BE2C (cell line): ENCODE data around the gene CCDC88C.
A peak's percentile ranks its signal among the peaks of the same experiment; 100 is the strongest.

Source experiments
- DNase-seq: peaks from one replicate; pipeline ENCODE4 v3.0.0-alpha.2; 2020
- H3K27me3 ChIP-seq: fragments of 250-450 bp; sonication (Bioruptor Pico); 2 replicates; pipeline ENCODE4 v1.5.1; 2020; ENCODE audit warnings: mild to moderate bottlenecking
- H3K36me3 ChIP-seq: fragments of 250-450 bp; sonication (Bioruptor Pico); 2 replicates; pipeline ENCODE4 v1.5.1; 2020; ENCODE audit warnings: mild to moderate bottlenecking
- H3K4me1 ChIP-seq: fragments of 250-450 bp; sonication (Bioruptor Pico); 2 replicates; pipeline ENCODE4 v1.5.1; 2020
- H3K4me3 ChIP-seq: 2 replicates; pipeline ENCODE4 v1.5.1; 2011; ENCODE audit warnings: low read depth, low read length
- H3K9me3 ChIP-seq: fragments of 250-450 bp; sonication (Bioruptor Pico); 2 replicates; pipeline ENCODE4 v1.5.1; 2020
- TF ChIP-seq, protein P1 (sequence below): IDR thresholded peaks from 2 replicates; pipeline ENCODE4 v1.5.1; 2012; ENCODE audit warnings: mild to moderate bottlenecking, low read depth, low read length

CCDC88C gene

DNA sequence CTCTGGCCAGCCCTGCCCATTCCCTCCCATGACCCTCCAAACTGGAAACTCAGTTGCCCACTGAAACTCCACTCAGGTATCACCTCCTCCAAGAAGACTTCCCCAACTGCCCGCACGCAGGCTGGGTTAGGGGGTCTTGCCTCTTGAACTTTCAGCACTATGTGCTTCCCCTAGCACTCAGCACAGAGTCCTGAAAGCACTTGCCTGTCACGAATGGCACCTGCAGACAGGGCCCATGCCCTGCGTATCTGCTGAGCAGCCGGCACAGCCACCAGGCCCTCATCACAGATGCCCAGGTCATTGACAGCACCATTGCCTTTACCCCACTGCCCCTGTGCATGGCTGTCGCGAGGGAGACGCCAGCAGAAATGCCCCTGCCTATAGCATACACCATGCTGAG is 11.2 kb downstream of the CCDC88C start:
- Histone ChIP-seq H3K4me3 (no peak overlapping the region), H3K4me1 (peaks cover 9% of the 10 kb centered on the region), H3K9me3 (no peaks in the 10 kb centered on the region), H3K27me3 (no peaks in the 10 kb centered on the region), H3K36me3 (no peaks in the 10 kb centered on the region)
- TF ChIP-seq, protein P1, sequence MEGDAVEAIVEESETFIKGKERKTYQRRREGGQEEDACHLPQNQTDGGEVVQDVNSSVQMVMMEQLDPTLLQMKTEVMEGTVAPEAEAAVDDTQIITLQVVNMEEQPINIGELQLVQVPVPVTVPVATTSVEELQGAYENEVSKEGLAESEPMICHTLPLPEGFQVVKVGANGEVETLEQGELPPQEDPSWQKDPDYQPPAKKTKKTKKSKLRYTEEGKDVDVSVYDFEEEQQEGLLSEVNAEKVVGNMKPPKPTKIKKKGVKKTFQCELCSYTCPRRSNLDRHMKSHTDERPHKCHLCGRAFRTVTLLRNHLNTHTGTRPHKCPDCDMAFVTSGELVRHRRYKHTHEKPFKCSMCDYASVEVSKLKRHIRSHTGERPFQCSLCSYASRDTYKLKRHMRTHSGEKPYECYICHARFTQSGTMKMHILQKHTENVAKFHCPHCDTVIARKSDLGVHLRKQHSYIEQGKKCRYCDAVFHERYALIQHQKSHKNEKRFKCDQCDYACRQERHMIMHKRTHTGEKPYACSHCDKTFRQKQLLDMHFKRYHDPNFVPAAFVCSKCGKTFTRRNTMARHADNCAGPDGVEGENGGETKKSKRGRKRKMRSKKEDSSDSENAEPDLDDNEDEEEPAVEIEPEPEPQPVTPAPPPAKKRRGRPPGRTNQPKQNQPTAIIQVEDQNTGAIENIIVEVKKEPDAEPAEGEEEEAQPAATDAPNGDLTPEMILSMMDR = no peak
- DNase-seq = no peak

DNA sequence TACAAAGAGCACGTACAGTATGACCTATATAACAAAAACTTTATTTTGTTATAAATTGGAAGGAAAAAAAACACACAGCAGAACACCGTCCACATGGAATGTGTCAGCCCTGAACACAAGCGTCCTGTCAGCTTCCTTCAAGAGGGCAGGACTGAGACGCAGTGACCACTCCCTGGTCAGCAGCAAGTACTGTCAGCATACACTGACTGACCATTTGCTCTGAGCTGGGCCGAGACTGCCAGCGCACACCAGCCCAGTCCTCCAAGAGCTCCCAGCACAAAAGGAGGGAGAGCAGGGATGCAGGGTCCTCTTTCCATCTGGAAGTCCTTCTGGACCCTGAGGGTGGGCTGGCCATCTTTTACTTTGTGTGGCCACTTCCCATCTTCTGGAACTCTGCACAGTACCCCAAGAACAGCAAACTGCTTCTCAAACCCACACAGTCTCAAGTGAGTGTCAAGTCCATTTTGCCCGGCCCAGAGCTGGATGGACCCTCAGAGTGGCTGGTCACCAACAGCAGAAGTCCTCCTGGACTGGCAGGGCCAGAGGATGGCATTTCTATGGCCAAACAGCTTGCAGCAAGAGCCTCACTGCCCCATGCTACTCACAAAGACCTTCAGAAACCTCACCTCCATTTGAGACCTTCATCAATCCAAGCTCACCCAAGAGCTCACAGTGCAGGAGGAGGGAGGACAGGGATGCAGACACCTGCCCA is 11.7 kb downstream of the CCDC88C start:
- H3K9me3 ChIP-seq = no peaks in the 10 kb centered on the region
- no peak for DNase-seq
- no peak overlapping the region for H3K4me3 ChIP-seq
- no peaks in the 10 kb centered on the region for H3K36me3 ChIP-seq
- TF ChIP-seq, protein P1 = no peak
- peaks cover 9% of the 10 kb centered on the region for H3K4me1 ChIP-seq
- no peaks in the 10 kb centered on the region for H3K27me3 ChIP-seq

DNA sequence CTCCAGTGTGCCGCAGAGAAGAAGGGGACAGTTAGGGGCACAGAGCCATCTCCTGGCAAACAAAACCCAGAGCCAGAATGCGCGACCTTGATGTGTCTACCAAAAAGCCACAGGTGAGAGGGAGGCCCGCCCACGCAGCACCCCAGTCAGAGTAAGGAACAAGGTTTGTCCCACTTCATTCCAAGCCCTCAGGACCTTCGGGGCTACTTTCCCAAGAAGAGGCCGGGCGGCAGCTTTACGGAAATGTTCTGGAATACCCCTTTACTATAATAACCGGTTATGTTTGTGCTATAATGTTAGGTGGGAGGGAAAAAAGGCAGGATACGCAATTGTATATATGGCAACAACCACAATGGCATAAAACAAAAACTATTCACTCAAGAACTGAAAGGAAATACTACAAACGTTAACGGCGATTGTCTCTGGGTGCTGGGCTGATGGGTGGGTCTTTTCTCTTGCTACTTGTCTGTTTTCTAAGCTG is 12.3 kb downstream of the CCDC88C start:
- Histone ChIP-seq H3K36me3 (no peaks in the 10 kb centered on the region), H3K27me3 (no peaks in the 10 kb centered on the region), H3K4me1 (peaks cover 9% of the 10 kb centered on the region), H3K4me3 (no peak overlapping the region), H3K9me3 (no peaks in the 10 kb centered on the region)
- TF ChIP-seq, protein P1 = no peak
- no peak for DNase-seq

DNA sequence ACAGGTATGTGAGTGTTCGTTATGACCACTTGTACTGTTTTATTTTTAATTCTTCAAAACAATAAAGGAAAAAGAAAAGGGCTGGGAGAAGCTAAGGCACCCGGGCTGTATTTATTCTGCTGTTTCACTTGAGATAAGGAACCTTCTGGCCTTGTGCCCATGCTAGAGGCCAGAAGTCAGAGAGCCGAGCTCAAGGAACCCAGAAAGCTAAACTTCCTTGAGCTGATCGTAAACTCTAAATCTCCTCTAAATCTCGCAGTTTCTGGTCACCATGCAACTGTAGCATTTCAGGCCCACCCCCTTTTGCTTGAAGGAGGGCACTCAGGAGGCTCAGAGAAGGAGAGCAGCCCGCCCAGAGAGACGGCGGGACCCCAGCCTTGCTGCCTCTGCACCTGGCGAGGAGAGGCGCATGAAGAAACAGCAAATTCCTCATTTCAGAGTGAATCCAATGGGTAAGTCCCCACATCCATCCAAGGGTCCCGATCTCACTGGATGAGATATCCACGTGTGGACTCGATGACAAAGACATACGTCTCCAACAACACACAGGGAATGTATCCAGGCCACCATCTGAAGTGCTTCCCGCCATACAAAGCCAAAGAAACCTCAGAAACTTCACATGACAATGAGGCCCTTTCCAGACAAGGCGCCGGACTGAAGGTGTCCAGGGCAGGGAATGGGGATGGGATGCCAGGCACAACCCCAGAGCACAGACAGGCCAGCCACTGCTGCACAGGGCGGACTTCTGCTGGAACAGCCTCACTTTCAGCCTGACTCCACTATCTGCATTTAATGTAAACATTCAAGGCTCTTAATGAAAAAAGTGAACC is 14.6 kb downstream of the CCDC88C start:
- Histone ChIP-seq H3K27me3 (no peaks in the 10 kb centered on the region), H3K4me3 (no peak overlapping the region), H3K36me3 (no peaks in the 10 kb centered on the region), H3K4me1 (peaks cover 9% of the 10 kb centered on the region), H3K9me3 (no peaks in the 10 kb centered on the region; the same call in 1 of the 2 replicates)
- TF ChIP-seq, protein P1 = no peak
- peak; percentile 25 for DNase-seq

DNA sequence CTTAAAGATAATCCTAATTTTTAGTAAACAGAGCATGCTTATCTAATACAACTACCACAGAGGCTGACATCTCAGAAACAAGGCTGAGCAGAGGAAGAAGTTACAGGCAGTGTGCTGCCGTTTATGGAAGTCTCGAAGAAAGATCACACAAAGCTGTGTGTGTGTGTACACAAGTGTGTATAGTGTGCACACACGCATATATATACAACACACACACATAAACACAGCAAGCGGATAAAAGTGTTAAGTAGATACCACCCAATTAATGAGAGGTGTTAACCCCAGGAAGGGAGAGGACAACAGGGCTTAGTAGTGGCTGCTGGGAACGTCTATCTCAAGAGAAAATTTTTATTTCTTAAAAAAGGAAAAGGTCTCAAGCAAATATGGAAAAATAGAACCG is 15.3 kb downstream of the CCDC88C start:
- no peaks in the 10 kb centered on the region for H3K27me3 ChIP-seq

More for the DNA sequence above, 15.3 kb downstream of the CCDC88C start:
- no peak for DNase-seq
- H3K4me3 ChIP-seq = no peak overlapping the region
- H3K36me3 ChIP-seq = no peaks in the 10 kb centered on the region
- H3K9me3 ChIP-seq = no peaks in the 10 kb centered on the region; the same call in 1 of the 2 replicates
- TF ChIP-seq, protein P1 = no peak
- peaks cover 9% of the 10 kb centered on the region for H3K4me1 ChIP-seq
